ENCODE measurements around the gene HESX1. TPM values are rescaled to one million over a fixed set of nuclear protein-coding genes. Genes with fewer than 3 reads are reported as not detected.

Gene HESX1
- total RNA-seq, 1 donor from 2014 or later = 0.75 TPM

DNA sequence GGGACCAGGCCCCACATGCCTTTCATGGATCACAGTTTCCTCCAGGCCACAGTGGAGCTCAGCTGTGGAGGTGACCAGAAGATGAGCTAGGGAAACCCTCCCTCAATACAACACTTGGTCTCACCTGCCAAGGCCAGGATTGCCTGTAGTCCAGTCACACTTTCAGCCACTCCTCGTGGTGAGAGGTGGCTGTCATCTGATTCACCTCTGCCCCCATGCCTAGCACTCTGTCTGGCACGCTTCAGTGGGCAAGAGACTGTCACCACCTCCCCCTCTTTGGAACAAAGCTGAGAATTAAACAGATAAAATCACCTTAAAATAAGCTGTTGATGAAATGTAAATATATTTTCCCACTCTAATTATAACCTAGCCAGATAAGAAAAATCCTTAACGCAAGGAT, 30.7 kb downstream of the HESX1 start:
- DNase-seq (ENCODE audit: low spot score) (no peak), ATAC-seq (no peak)

GRCh38 chr3:57168151-57168550, 31.6 kb downstream of the HESX1 start:
- ATAC-seq (no peak), DNase-seq (ENCODE audit: low spot score) (no peak)

- ATAC-seq = no peak
- no peak for DNase-seq (ENCODE audit: low spot score)
Observed at GRCh38 chr3:57166660-57167059, 33.1 kb downstream of the HESX1 start.

DNA sequence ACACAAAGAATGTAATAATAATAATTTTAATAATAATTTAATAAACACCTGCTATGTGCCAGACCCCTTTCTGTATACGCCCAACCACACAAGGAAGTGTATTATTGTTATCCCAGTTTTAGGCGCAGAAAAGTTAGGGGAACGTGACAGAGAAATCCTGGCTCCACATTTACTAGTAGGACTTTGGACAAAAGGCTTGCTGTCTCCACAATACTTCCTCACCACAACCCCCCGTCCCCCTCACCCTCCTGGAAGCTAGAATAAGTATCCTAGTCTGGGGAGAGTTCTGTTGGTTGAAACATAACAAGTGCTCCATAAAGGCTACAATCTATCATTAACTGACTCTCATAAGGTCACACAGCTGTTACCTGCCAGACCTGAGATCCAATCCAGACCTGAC, 34.1 kb downstream of the HESX1 start:
- no peak for DNase-seq (ENCODE audit: low spot score)
- ATAC-seq = no peak

DNA sequence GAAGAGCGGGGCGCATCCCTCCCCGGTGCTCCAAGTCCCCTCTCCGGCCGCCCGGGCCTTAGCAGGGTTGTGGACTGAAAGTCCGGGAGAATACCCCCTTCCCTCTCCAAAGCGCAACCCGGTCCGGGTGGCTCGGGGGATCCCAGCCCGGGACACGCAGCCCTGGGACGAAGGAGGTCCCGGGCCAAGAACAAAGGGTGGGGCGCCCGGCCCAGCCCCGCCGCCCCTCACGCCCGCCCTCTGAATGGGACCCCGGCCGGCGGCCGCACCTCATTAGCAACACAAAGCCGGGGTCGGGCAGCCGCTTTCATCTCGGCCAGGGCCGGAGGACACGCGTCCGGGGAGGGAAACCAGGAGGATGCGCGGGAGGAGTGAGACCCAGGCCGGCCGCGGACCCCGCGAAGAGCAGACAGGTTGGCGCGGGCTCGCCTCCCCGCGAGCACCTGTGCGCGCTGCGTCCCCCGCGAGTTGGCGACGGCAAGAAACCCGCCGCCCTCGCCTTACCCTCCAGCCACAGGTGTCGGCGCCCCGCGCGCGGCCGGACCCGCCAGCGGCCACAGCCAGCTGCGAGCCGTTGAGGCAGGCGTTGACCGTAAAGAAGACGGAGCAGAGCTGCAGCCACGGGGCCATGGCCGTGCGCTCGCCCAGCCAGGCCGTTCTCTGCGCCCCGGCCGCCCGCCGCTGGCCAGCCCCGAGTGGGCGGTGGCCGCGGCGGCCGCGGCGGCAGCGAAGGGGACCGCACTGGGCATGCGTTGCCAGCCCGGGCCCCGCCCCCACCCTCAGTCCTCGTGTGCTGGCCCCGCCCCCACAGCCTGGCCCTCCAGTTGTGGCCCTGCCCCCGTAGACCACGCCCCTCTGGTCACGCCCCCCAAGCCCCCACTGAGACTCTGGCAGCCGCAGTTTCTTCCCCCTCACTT, 34.9 kb downstream of the HESX1 start, which contains the start of gene IL17RD:
Gene IL17RD, minus strand, starts transcription at position 697 of the 917 bp plus-strand sequence. Its CDS starts 67 bp downstream, at position 630.
- DNase-seq (ENCODE audit: low spot score) = peak; percentile 67
- peak; percentile 88 for ATAC-seq

DNA sequence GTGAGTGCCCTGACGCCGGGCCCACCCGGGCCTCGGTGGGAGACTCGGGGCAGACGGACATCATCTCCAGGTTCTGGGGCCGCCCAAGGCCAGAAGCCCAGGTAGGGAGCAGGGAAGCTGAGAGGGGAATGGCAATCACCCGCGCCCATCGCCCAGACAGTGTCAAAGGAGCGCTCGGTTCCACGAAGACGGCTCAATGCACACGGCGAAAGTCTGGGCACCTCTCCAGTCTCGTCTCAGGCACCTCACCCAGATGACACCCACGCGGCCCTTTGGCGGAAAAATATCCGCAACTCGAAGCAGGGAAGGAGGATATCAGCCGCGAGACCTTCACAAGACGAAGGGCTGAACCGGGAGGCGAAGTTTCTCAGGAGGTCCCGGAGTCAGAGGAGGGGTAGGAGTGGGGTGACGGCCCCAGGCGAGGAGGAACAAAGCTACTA, 35.5 kb downstream of the HESX1 start:
- peak; percentile 11 for ATAC-seq
- DNase-seq (ENCODE audit: low spot score) = no peak

GRCh38 chr3:57163751-57164150, 36.0 kb downstream of the HESX1 start:
- ATAC-seq = no peak
- no peak for DNase-seq (ENCODE audit: low spot score)

DNA sequence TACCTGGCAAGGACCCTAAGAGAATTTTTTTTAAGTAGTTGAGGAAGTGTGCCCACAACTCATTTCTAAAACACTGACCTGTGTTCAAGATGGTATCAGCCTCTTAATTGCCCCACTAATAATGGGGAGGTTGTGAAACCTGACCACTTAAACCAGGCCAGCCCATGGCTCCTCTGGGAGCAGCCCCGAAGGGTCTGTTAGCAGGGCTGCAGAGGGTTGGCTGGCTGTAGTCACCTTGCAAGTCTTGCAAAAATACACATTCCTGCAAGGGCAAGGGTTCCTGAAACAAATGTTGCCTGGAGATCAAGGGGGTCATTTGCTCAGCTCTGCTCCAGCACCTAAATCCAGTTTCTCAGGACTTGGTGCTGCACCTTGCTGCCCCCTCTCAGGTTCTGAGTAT, 37.9 kb downstream of the HESX1 start:
- no peak for DNase-seq (ENCODE audit: low spot score)
- no peak for ATAC-seq

GRCh38 chr3:57160765-57161538, 38.8 kb downstream of the HESX1 start:
- peak; percentile 16 for ATAC-seq
- DNase-seq (ENCODE audit: low spot score) = no peak

DNA sequence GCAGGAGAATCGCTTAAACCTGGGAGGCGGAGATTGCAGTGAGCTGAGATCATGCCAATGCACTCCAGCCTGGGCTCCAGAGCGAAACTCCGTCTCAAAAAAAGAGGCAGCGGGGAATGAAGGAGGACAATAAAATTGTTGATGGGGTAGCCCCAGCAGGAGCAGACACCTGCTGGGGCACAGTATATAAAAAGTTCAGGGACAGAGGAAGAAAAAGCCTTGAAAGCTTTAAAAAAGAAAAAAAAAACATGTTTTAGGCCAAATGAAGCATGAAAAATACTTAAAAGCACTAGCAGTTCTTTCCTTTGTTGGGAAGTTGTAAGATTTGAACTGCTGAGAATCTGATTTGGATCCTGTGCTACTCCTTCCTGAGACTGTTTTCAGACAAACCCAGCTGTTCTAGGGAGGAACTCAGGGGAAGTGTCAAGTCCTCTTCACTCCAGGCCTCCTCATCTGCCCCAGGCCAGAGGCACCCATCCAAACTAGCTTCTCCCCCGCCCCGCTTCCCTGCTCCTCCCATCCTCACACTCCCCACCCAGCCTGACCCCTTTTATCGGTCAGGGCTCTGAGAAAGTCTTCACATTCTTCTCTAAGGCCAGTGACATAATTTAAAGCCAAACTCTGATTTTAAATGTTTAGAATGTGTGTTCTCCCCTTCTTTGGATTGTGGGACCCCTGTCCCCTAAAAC, 39.6 kb downstream of the HESX1 start:
- no peak for ATAC-seq
- no peak for DNase-seq (ENCODE audit: low spot score)

- ATAC-seq (no peak), DNase-seq (ENCODE audit: low spot score) (no peak)
Observed at GRCh38 chr3:57158813-57159738, 40.7 kb downstream of the HESX1 start.

DNA sequence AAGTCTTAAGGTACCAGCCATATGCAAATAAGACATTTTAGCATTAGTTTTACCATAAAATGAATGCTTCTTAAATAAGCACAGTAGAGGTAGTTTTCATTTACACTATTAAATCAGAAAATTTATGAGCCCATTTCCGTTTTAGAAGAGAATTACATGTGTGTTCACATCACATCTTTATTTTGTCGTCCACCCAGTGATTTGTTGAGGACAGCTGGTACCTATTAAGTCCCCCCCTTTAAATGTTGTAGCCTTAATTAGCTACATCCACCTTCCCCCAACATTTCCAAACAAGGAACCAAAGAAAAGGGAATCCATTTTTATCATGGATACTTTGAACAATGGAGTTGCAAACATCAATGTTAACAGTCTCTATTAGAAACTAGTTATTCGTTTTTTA, 41.5 kb downstream of the HESX1 start:
- ATAC-seq (no peak), DNase-seq (ENCODE audit: low spot score) (no peak)

DNA sequence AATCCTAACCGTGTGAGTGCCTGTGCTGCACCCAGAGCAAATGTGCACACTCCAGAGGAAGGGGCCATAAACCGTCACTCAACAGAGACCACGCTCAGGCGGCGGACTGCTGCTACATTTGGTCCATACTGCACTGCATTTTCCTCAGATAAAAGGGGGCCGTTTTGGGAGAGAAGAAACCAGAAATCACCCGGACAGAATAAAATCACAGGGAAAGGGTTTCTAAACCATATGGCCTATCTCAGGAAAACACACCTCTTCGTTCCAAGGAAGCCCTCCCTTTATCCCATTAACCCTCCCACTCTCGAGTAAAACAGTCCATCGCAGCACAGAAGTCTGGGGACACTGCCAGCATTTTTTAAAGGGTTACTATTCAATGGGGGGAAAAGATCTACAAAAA, 42.2 kb downstream of the HESX1 start:
- ATAC-seq (no peak), DNase-seq (ENCODE audit: low spot score) (no peak)

DNA sequence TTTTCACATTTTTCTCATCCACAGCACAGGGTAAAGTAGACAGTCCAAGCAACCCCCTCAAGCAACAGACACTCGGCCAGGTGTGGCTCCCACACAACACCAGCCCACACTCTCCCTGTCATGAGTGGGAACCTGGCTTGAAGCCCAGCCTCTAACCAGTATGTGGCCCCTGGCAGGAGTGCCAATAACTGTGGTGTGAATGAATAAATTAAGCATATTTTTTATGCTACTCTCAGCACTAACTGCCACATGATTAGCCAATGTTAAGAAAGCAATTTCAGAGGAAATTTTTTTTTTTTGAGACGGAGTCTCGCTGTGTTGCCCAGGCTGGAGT, 44.5 kb downstream of the HESX1 start:
- ATAC-seq (no peak), DNase-seq (ENCODE audit: low spot score) (no peak)

DNA sequence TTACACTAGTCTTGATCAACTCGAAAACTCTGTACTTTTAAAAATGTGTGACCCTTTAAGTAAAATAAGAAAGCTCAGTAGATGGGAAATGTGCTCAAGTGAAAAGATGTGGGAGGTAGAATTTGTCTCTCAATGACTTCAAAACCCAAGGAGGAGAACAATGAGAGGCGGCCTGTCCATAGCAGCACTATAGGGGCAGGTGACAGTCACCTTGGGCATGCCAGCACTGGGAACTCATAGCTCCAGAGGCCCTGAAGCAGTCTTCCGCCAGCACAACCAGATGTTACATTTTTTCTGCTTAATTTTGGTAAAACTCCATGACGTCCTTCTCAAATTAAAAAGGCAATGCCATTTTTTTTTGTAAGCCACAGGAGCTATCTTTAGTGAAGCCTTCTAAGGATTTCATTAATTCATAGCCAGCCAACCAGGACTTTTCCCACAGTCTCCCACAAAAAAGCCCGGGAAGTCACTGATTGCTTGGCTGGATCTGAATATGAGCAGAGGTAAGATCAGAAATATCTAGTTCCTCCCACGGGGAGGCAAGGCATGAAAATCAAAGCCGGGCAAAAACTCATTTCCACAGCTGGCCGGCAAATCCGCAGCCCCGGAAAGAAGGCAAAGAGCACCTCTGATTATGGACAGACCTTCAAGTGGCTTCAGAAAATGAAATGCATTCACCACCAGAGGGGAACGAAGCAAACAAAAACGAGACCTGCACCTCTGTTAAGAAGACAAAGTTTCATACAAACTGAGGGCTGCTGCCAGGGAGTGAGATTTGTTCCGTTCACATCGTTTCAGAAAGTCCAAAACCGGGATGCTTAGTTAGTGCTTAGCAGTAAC, 45.1 kb downstream of the HESX1 start:
- no peak for ATAC-seq
- no peak for DNase-seq (ENCODE audit: low spot score)

DNA sequence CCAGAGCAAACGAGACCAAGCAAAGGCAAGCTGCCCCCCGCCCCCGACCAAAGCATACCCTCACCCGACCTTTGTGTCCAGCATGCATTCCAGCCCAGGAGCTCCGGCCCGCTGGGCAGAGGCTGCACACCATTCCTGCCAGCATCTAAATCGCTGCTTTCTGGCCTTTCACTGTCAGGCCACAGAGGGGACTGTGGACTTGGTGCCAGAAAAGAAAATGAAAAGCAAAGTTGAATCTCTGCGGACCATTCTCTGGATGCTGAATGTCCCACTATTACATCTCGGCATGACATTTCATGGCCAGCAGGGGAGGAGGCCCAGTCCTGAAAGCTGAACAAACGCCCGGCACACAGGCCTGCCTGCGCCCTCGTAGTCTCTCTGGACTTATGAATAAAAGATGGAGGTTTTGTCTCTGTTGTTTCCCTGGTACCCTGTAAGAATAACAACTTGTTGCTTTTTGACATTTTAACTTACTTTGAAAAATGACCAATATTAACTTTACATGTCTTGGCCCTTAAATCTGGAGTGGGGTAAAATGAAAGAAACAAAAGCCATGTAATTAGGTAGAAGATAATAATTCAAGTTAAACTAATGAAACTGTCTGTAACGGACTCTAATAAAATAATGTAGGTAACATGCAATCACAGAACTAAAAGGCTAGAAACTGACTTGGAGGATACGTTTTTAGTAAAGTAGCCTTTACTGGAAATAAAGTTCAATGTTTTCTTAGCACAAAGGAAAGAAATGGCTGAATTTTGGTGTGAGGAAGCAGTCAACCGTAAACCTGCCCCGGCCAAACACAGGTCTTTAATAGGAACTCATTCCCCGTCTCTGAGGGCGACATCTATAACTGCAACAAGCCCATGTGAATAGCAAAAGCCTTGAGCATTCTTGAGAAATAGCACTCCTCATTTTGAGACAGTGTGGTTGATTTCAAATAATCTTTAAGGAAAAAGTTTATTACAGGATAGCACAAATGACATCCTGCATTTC, 47.3 kb downstream of the HESX1 start:
- ATAC-seq (no peak), DNase-seq (ENCODE audit: low spot score) (no peak)

DNA sequence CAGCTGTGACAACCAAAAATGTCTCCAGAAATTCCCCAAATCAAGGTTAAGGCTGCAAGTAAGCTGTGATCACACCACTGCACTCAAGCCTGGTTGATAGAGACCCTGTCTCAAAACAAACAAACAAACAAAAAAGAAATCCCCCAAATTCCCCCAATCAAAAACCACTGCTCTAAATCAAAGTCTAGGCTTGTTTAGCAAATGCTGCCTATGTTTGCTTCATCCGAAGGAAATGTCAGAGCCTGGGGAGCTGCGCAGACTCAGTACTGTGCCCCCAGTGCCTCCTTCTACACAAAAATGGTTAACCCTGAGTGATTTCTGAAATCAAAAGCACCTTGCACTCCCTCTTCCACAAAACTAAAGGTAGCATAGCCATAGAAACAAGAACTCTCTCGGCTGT, 48.0 kb downstream of the HESX1 start:
- ATAC-seq (no peak), DNase-seq (ENCODE audit: low spot score) (no peak)

- ATAC-seq = no peak
- no peak for DNase-seq (ENCODE audit: low spot score)
Observed at GRCh38 chr3:57151021-57151449, 48.7 kb downstream of the HESX1 start.
